ENCODE data around the gene ELAC2.

The ELAC2 gene

DNA sequence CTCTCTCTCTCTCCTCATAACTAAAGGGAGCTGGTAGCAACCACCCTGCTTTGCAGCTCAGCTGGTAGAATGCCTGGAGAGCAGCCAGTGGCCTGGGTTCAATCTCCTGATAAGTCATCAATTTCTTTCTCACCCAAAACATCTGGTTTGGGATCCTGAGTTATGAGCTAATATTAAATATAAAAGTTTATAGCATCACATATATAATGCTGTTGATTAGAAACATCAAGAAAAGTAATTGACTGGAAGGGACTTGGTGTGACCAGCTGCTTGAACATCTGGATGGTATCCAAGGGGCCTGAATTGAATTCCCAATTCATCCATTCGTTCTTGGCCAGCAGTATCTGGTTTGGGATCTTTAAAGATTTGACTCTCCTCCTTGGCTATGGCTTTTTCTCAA is 12.2 kb upstream of the ELAC2 start:
- Mint-ChIP-seq H3K36me3 (ENCODE audit: low read depth) (no peaks in the 10 kb centered on the region), H3K4me1 (ENCODE audit: low read depth) (peaks cover 10% of the 10 kb centered on the region), H3K27me3 (peaks cover 2% of the 10 kb centered on the region), H3K27ac (no peak overlapping the region), H3K4me3 (no peak overlapping the region), H3K9me3 (peaks cover 8% of the 10 kb centered on the region)
- intact Hi-C loops (cut with micrococcal nuclease), result no loop called here

DNA sequence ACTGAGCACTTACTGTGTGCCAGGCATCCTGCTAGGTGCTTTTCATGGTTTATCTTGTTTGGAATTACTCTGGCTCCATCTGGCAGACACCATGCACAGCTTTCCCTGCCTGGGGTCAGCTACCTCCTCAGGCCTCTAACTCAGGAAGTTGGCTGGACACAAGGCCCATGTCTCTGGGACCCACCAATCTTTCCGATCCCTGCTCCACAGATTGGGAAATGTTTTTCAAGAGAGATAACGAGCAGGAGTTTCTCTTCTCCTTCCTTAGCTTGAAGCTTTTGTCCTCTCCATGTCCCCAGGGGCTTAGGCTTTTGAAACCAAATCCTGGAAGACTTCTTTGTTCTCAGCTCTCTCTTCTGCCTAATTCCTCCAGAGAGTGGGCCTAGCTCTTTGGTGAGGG is 11.5 kb upstream of the ELAC2 start:
- Mint-ChIP-seq H3K36me3 (ENCODE audit: low read depth) (no peaks in the 10 kb centered on the region), H3K27me3 (peaks cover 2% of the 10 kb centered on the region), H3K9me3 (peaks cover under 1% of the 10 kb centered on the region), H3K4me3 (no peak overlapping the region), H3K27ac (no peak overlapping the region), H3K4me1 (ENCODE audit: low read depth) (peaks cover 16% of the 10 kb centered on the region)
- intact Hi-C loops (cut with micrococcal nuclease), result no loop called here

GRCh38 chr17:13027246-13027645 is 9.4 kb upstream of the ELAC2 start:
- Mint-ChIP-seq H3K27ac (no peak overlapping the region), H3K4me1 (ENCODE audit: low read depth) (peaks cover 16% of the 10 kb centered on the region), H3K36me3 (ENCODE audit: low read depth) (no peaks in the 10 kb centered on the region), H3K27me3 (peaks cover 3% of the 10 kb centered on the region), H3K4me3 (no peak overlapping the region), H3K9me3 (no peaks in the 10 kb centered on the region)
- intact Hi-C loops (cut with micrococcal nuclease), result no loop called here

GRCh38 chr17:13025687-13026086 is 7.9 kb upstream of the ELAC2 start:
- no peaks in the 10 kb centered on the region for H3K9me3 Mint-ChIP-seq
- no peak overlapping the region for H3K27ac Mint-ChIP-seq
- peaks cover 3% of the 10 kb centered on the region for H3K27me3 Mint-ChIP-seq
- no peaks in the 10 kb centered on the region for H3K36me3 Mint-ChIP-seq (ENCODE audit: low read depth)
- H3K4me1 Mint-ChIP-seq (ENCODE audit: low read depth), result peaks cover 16% of the 10 kb centered on the region
- intact Hi-C loops (cut with micrococcal nuclease), result no loop called here
- H3K4me3 Mint-ChIP-seq, result no peak overlapping the region

GRCh38 chr17:13025258-13025627 is 7.4 kb upstream of the ELAC2 start:
- Mint-ChIP-seq H3K27ac (no peak overlapping the region), H3K4me1 (ENCODE audit: low read depth) (peaks cover 16% of the 10 kb centered on the region), H3K9me3 (no peaks in the 10 kb centered on the region), H3K36me3 (ENCODE audit: low read depth) (no peaks in the 10 kb centered on the region), H3K4me3 (no peak overlapping the region), H3K27me3 (peaks cover 3% of the 10 kb centered on the region)
- intact Hi-C loops (cut with micrococcal nuclease), result no loop called here

DNA sequence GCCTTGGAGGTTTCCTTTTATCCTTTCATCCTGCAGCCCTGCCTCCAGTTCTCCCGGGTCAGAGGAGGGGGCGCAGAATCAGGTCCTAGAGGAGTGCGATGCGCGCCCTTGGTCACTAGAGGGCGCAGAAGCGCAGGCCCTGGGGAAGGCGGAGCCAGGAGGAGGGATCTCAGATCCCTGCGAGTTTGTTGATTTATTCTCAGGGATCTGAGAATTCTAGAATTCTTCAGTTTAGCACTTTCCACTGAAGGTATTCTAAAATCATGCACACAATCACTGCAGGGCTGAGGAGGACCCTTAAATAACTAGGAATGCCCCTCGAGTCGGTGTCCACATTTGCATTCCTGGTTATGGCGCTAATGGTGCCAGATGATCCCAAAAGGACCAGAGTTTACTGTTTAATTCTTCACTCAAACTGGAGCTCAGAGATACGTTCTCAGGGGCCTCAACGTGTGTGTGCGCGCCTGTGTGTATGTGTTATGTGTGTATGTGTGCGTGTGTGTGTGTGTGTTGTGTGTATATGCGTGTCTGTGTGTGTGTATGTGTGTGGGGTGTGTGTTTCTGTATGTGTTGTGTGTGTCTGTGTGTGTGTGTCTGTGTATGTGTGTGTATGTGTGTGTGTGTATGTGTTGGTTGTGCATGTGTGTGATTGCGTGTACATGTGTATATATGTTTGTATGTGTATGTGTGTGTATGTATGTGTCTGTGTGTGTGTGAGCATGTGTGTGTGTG is 6.9 kb upstream of the ELAC2 start:
- H3K9me3 Mint-ChIP-seq, result no peaks in the 10 kb centered on the region
- H3K4me1 Mint-ChIP-seq (ENCODE audit: low read depth), result peaks cover 16% of the 10 kb centered on the region
- H3K4me3 Mint-ChIP-seq, result no peak overlapping the region
- intact Hi-C loops (cut with micrococcal nuclease), result no loop called here
- no peak overlapping the region for H3K27ac Mint-ChIP-seq
- peaks cover 3% of the 10 kb centered on the region for H3K27me3 Mint-ChIP-seq
- no peaks in the 10 kb centered on the region for H3K36me3 Mint-ChIP-seq (ENCODE audit: low read depth)

GRCh38 chr17:13024016-13024415 is 6.2 kb upstream of the ELAC2 start:
- Mint-ChIP-seq H3K4me3 (no peak overlapping the region), H3K9me3 (no peaks in the 10 kb centered on the region), H3K27ac (no peak overlapping the region), H3K27me3 (peaks cover 3% of the 10 kb centered on the region), H3K36me3 (ENCODE audit: low read depth) (no peaks in the 10 kb centered on the region), H3K4me1 (ENCODE audit: low read depth) (peaks cover 16% of the 10 kb centered on the region)
- intact Hi-C loops (cut with micrococcal nuclease), result no loop called here

- Mint-ChIP-seq H3K36me3 (ENCODE audit: low read depth) (peaks cover 63% of the 10 kb centered on the region), H3K4me3 (peak overlapping the region; percentile 91), H3K27me3 (no peaks in the 10 kb centered on the region), H3K4me1 (ENCODE audit: low read depth) (peaks cover 7% of the 10 kb centered on the region), H3K27ac (peak overlapping the region; percentile 92), H3K9me3 (no peaks in the 10 kb centered on the region)
- intact Hi-C loops (cut with micrococcal nuclease), result no loop called here
These were observed 759 bp downstream of the ELAC2 start for GRCh38 chr17:13016881-13017654.

DNA sequence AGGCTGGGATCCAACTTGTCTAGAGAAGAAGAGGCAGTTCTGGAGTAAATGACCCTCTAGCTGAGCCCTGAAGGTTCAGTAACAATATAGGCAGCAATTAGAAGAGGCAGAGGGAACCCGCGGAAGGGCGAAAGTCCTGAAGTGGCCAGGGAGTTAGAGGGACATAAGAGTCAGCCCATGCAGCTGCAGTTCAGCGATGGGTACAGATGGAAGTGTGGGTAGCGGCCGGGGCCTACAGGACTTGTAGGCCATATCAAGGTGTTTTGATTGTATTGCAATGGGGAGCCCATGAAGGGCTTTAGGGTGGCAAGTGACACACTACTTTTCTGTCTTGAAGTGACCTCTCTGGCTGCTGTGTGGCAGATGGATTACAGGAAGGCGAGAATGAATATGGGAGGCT is 3.0 kb downstream of the ELAC2 start:
- intact Hi-C loops (cut with micrococcal nuclease), result no loop called here
- H3K4me3 Mint-ChIP-seq, result no peak overlapping the region
- no peak overlapping the region for H3K27ac Mint-ChIP-seq
- no peaks in the 10 kb centered on the region for H3K27me3 Mint-ChIP-seq
- no peaks in the 10 kb centered on the region for H3K9me3 Mint-ChIP-seq
- H3K4me1 Mint-ChIP-seq (ENCODE audit: low read depth), result peaks cover 7% of the 10 kb centered on the region
- H3K36me3 Mint-ChIP-seq (ENCODE audit: low read depth), result peaks cover 86% of the 10 kb centered on the region

- intact Hi-C loops (cut with micrococcal nuclease), result no loop called here
- no peaks in the 10 kb centered on the region for H3K9me3 Mint-ChIP-seq
These were observed 6.9 kb downstream of the ELAC2 start for GRCh38 chr17:13010959-13011358.

DNA sequence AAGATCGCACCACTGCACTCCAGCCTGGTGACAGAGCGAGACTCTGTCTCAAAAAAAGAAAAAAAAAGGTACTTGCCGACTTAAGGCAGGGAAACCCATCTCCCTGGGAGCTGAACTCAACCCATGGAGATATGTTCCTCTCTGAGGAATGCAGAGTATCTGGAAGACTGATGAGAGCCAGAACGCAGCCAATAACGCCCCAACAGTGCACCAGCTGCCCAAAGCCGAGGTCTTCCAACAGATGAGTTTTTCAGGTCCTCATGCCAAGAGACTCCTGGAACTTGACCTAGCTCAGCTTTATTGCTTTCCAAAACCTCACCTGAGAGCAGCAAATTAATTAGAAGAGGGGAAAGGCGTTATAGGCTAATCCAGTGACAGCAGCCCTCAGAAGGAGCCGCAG is 9.4 kb downstream of the ELAC2 start:
- Mint-ChIP-seq H3K27me3 (no peaks in the 10 kb centered on the region), H3K9me3 (no peaks in the 10 kb centered on the region), H3K4me1 (ENCODE audit: low read depth) (no peaks in the 10 kb centered on the region), H3K27ac (no peak overlapping the region), H3K4me3 (no peak overlapping the region), H3K36me3 (ENCODE audit: low read depth) (peaks cover 66% of the 10 kb centered on the region)
- intact Hi-C loops (cut with micrococcal nuclease), result no loop called here

More at GRCh38 chr17:13010959-13011358, 6.9 kb downstream of the ELAC2 start:
- no peaks in the 10 kb centered on the region for H3K27me3 Mint-ChIP-seq
- no peak overlapping the region for H3K4me3 Mint-ChIP-seq
- H3K36me3 Mint-ChIP-seq (ENCODE audit: low read depth), result peaks cover 91% of the 10 kb centered on the region
- no peak overlapping the region for H3K27ac Mint-ChIP-seq
- no peaks in the 10 kb centered on the region for H3K4me1 Mint-ChIP-seq (ENCODE audit: low read depth)

- intact Hi-C loops (cut with micrococcal nuclease), result no loop called here
- no peaks in the 10 kb centered on the region for H3K27me3 Mint-ChIP-seq
- H3K9me3 Mint-ChIP-seq, result no peaks in the 10 kb centered on the region
- H3K27ac Mint-ChIP-seq, result no peak overlapping the region
- no peaks in the 10 kb centered on the region for H3K4me1 Mint-ChIP-seq (ENCODE audit: low read depth)
- H3K4me3 Mint-ChIP-seq, result no peak overlapping the region
- H3K36me3 Mint-ChIP-seq (ENCODE audit: low read depth), result peaks cover 43% of the 10 kb centered on the region
These were observed 12.3 kb downstream of the ELAC2 start for GRCh38 chr17:13005530-13005929.

DNA sequence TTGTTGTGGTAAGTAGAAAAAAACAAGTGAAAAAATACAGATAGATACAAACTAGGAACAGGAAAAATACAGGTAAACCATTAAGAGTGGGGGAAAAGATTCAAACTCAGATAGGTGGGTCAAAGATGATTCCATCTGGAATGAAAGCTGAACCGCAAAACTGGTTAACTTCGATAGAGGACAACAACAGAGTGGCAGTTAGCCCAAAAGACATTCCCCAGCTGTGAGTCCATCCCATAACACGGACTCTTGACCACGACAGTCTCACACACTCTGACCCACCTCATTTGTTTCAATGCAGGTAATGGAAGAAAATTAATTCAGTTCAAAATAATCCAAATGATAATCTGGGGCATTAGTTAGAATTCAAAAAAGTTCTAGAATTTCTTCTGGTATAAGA is 13.5 kb downstream of the ELAC2 start:
- no peaks in the 10 kb centered on the region for H3K4me1 Mint-ChIP-seq (ENCODE audit: low read depth)
- H3K4me3 Mint-ChIP-seq, result no peak overlapping the region
- no peaks in the 10 kb centered on the region for H3K27me3 Mint-ChIP-seq
- H3K9me3 Mint-ChIP-seq, result no peaks in the 10 kb centered on the region
- H3K36me3 Mint-ChIP-seq (ENCODE audit: low read depth), result peaks cover 43% of the 10 kb centered on the region
- no peak overlapping the region for H3K27ac Mint-ChIP-seq
- intact Hi-C loops (cut with micrococcal nuclease), result no loop called here

GRCh38 chr17:13003927-13004326 is 13.9 kb downstream of the ELAC2 start:
- H3K27ac Mint-ChIP-seq, result no peak overlapping the region
- no peaks in the 10 kb centered on the region for H3K27me3 Mint-ChIP-seq
- intact Hi-C loops (cut with micrococcal nuclease), result no loop called here
- no peak overlapping the region for H3K4me3 Mint-ChIP-seq
- H3K36me3 Mint-ChIP-seq (ENCODE audit: low read depth), result peaks cover 45% of the 10 kb centered on the region
- no peaks in the 10 kb centered on the region for H3K9me3 Mint-ChIP-seq
- H3K4me1 Mint-ChIP-seq (ENCODE audit: low read depth), result no peaks in the 10 kb centered on the region
